Mucosa of descending colon (tissue), 3 donors: Measurements from ENCODE around the gene OXLD1. TPM values are rescaled to one million over a fixed set of nuclear protein-coding genes. Genes with fewer than 3 reads are reported as not detected.

Experiments used
- ATAC-seq: fragments of 200-7000 bp; cut with Tn5 transposase; one replicate; pipeline ENCODE4 v1.9.1; 2020; ENCODE audit warnings: mild to moderate bottlenecking, moderate library complexity
- DNase-seq, 3 donors: peaks; one replicate each; pipeline ENCODE4 v3.0.0-alpha.2; 2020
- H3K36me3 ChIP-seq: fragments of 200-600 bp; one replicate; pipeline ENCODE4 v1.8.0; 2021; ENCODE audit warnings: low read depth, mild to moderate bottlenecking
- H3K4me1 ChIP-seq: fragments of 200-600 bp; one replicate; pipeline ENCODE4 v1.8.0; 2021; ENCODE audit warnings: low read depth, mild to moderate bottlenecking
- H3K4me3 ChIP-seq: fragments of 200-600 bp; one replicate; pipeline ENCODE4 v1.8.0; 2021; ENCODE audit warnings: mild to moderate bottlenecking
- H3K9me3 ChIP-seq: fragments of 200-600 bp; one replicate; pipeline ENCODE4 v1.8.0; 2021; ENCODE audit warnings: mild to moderate bottlenecking
- intact Hi-C, 2 donors: fragments of 100-400 bp; cut with DNase I in 1 of 2; cut with micrococcal nuclease in 1 of 2; formaldehyde crosslinking; loops; one replicate each; pipeline versions ENCODE4 v1.11.0 to v1.11.1; 2022; cut with DNase I, micrococcal nuclease
- total RNA-seq, 3 donors: library from RNA; stranded (reverse); fragmentation: NEBNext Ultra II Directional in 2 of 3; extraction: Animal tissue kit (Norgen Biotek cat#: 25700) in 2 of 3; gene quantifications; one replicate each; pipeline versions ENCODE4 v1.2.1 to v1.2.4, GENCODE V29; 2021 to 2023
- TF ChIP-seq, protein P1 (sequence below): fragments of 200-600 bp; IDR thresholded peaks from one replicate; pipeline ENCODE4 v1.8.0; 2022; ENCODE audit warnings: antibody characterized with exemption, mild to moderate bottlenecking
- donor health status: DM: no; HTN: no; CAD: no; lungs with moderate emphysema.
- donor health status: DM: no; HTN: no; CAD: no.
- donor health status: DM: no; HTN: yes; CAD: no.

OXLD1 gene
- total RNA-seq, 3 donors from 2014 or later: 26.3 to 27.5 (median 26.8) TPM

DNA sequence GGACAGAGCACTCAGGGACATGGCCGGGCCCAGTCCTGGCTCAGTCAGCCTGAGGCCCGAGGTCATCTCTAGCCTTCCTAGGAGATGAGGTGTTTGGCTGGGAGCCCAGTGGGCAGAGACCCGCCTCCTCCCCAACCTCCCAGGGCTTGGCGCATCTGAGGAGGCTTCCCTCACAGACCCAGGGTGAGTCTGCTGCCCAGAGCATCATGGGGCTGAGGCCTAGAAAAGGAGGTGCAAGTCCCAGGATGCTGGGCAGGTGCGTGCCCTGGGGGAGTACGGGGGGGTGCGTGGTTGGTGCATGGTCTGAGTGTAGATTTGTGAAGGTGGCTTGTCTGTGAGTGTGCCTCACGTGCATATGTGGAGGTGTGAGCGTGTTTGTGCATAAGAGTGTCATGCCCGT, 14.7 kb downstream of the OXLD1 start:
- TF ChIP-seq, protein P1, sequence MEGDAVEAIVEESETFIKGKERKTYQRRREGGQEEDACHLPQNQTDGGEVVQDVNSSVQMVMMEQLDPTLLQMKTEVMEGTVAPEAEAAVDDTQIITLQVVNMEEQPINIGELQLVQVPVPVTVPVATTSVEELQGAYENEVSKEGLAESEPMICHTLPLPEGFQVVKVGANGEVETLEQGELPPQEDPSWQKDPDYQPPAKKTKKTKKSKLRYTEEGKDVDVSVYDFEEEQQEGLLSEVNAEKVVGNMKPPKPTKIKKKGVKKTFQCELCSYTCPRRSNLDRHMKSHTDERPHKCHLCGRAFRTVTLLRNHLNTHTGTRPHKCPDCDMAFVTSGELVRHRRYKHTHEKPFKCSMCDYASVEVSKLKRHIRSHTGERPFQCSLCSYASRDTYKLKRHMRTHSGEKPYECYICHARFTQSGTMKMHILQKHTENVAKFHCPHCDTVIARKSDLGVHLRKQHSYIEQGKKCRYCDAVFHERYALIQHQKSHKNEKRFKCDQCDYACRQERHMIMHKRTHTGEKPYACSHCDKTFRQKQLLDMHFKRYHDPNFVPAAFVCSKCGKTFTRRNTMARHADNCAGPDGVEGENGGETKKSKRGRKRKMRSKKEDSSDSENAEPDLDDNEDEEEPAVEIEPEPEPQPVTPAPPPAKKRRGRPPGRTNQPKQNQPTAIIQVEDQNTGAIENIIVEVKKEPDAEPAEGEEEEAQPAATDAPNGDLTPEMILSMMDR: no peak
- intact Hi-C loops: no loop called here
- H3K4me3 ChIP-seq: no peak overlapping the region
- no peak for ATAC-seq
- DNase-seq: no peak
- H3K36me3 ChIP-seq: no peaks in the 10 kb centered on the region
- no peaks in the 10 kb centered on the region for H3K4me1 ChIP-seq
- H3K9me3 ChIP-seq: no peaks in the 10 kb centered on the region

DNA sequence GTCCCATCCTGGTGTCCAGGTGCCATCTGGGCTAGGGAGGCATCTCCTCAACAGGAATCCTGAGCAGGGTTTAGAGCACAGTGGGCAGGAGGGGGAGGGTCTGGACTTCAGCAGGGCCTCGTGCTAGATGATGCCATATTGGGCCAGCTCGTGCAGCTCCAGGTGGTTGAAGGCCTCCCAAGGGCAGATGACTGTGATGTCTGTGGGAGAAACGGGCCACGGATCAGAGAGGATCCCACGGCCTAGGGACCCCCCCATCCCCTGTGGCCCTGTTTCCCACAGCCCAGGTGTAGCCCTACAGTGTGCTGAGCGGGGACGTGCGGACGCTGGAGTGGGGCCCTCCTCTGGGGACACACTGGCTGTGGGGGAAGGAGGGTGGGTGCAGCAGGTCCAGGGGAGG, 15.5 kb downstream of the OXLD1 start:
- TF ChIP-seq, protein P1: no peak
- intact Hi-C loops: no loop called here
- Histone ChIP-seq H3K4me3 (no peak overlapping the region), H3K9me3 (no peaks in the 10 kb centered on the region), H3K4me1 (no peaks in the 10 kb centered on the region), H3K36me3 (no peaks in the 10 kb centered on the region)
- DNase-seq: no peak
- ATAC-seq: no peak

DNA sequence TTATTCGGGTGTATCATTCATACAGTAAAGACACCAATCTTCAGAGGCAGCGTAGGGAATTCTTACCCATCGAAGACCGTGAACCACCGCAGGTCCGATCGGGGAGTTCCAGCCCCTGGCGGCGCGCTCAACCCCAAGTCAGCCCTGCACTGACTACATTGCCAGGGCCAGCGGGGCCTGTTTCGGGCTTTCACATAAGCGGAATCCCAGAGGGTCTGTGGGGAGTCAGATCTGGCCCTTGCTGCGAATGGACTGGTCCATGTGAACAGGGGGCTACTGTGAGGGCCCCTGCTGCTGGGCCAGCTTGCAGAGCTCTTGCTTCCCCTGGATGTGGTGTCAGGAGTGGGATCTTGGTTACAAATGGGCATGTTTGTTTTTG, 17.7 kb downstream of the OXLD1 start:
- H3K4me3 ChIP-seq: no peak overlapping the region
- ATAC-seq (no peak), DNase-seq (no peak)
- TF ChIP-seq, protein P1: no peak
- H3K36me3 ChIP-seq: no peaks in the 10 kb centered on the region
- intact Hi-C loops: no loop called here
- no peaks in the 10 kb centered on the region for H3K4me1 ChIP-seq
- no peaks in the 10 kb centered on the region for H3K9me3 ChIP-seq

DNA sequence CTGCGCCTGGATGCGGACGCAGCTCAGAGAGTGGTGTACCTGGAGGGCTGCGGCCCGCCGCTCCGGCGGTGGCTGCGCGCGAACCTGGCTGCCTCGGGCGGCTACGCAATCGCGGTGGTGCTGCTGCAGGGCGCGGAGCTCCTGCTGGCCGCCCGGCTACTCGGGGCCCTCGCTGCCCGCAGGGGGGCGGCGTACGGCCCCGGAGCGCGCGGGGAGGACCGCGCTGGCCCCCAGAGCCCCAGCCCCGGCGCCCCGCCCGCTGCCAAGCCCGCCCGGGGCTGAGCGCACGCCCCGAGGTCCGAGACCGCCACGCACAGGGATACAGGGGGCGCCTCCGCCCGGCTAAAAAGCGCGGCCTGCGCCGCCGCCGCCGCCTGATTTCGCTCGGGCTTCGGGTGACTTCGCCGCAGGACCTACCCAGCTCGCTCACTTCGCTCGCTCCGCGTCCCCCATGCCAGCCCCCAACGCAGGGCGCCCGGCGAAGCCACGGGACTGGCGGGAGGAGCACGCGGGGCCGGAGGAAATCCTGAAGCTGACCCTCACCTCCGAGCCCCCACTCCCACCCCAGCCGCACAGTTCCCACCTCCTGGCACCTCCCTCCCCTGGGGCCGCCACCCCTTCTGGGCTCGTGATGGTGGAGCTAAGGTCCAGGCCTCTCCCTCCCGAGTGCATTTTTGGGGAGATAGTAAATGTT, 18.2 kb downstream of the OXLD1 start:
- Histone ChIP-seq H3K4me1 (no peaks in the 10 kb centered on the region), H3K4me3 (no peak overlapping the region), H3K9me3 (no peaks in the 10 kb centered on the region), H3K36me3 (no peaks in the 10 kb centered on the region)
- ATAC-seq (no peak), DNase-seq (no peak)
- intact Hi-C loops: no loop called here
- TF ChIP-seq, protein P1: no peak

DNA sequence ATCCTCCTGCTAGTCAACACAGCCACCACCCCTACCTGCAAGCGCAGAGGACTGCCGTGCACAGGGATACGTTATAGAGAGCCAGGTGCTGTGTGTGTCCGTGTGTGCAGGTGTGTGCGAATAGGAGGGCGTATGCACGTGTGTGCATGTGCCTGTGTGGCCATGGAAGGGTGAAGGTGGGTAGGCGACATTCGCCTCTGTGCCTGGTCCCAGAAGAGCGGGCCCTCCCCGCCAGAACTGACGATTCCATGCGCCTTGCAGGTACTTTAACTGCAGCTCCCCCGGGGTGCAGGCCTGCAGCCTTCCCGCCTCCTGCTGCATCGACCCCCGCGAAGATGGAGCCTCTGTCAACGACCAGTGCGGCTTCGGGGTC, 18.8 kb downstream of the OXLD1 start:
- no peak for DNase-seq
- Histone ChIP-seq H3K36me3 (no peaks in the 10 kb centered on the region), H3K9me3 (no peaks in the 10 kb centered on the region), H3K4me1 (no peaks in the 10 kb centered on the region), H3K4me3 (no peak overlapping the region)
- intact Hi-C loops: no loop called here
- no peak for ATAC-seq
- TF ChIP-seq, protein P1: no peak
